GM04504 (cell line): ENCODE results near the gene SLC2A9.

Experiments used
- DNase-seq: peaks from one replicate; pipeline ENCODE4 v3.0.0-alpha.2; 2012; ENCODE audit warnings: low read depth

Gene SLC2A9

DNA sequence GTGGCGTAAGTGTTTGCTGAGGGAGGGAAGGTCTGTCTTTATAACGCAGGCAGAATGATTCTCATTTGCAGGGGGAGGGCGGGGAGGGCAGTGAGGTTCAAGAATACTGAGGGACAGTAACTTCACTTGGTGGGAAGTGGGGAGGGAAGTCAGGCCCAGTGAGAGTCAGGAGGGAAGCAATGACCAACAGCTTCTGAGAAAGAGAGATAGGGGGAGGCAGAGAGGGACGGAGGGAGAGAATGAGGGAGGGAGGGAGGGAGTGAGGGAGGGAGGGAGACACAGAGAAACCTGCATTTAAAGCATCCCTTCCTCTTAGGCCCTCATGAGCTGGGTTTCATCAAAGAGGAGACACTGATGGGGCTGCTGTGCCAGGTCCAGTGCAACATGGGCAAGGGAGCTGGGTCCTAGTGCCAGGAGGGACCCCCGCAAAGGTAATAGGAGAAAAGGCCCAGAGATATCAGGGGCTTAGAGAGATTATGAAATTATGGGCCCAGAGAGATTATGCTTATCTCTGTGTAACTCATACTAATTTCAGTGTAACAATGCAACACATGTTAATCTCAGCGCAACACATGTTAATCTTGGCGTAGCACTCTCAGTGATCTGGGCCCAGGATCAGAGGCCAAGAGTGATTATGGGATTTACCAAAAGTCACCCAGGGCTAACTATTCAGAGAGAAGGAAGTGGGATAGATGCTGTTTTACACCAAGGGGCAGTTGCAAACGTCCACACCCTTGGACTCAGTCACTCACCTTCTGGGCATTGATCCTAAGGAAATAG lies 127.8 kb downstream of the SLC2A9 start:
- DNase-seq = no peak

DNA sequence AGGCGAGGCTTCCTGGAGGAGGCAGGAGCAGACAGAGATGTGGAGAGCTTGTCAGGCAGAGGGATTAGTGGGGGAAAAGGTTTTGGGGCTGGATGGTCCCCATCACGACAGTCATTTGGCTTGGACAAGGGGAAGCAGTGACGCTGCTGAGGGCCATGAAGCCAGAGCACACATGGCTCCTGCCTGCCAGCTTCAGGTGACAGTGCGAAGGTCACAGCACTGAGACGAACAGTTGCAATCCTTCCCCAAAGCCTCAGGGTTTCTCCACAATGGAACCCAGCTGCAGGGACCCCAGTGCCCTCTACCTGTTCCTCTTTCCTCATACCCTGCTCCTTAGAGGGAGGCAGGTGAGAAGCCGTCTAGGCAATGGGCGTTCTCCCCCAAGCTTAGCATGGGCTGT lies 129.6 kb downstream of the SLC2A9 start:
- DNase-seq = no peak

DNA sequence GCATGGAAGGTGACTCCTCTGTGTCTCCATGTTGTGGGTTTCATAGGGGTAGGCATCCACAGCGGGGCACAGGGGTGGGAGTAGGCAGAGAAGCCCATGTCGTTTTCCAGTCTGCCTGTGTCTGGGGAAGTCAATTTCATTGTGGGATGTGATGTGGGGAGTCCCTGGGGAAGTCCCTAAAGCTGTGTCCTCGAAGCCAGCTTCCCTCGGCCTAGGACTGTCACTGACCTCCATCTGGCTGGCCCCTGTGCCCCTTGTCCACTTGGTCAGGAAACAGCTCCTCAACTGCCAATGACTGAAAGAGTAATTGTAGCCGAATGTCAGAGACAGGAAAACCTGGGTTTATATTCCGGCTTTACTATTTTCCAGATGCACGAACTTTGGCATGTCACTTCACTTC lies 130.2 kb downstream of the SLC2A9 start:
- no peak for DNase-seq

DNA sequence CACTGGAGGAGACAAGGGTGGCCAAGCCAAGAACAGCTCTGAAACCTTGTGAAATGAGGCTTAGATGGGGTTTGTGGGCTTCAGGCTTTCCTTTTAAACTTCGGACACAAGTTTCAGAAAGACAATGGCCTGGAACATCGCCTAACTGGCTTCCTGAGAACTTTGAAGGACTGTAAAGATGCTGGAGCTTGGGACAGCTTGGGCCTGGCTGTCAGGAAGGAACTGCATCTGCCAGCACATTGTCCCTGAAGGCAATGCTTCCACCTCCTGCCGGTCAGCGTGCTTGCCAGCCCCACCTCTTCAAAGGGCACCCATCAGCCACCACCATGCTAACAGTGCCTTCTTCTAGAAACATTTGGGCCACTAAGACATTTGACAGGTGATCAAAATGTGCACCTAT lies 132.0 kb downstream of the SLC2A9 start:
- DNase-seq = no peak

DNA sequence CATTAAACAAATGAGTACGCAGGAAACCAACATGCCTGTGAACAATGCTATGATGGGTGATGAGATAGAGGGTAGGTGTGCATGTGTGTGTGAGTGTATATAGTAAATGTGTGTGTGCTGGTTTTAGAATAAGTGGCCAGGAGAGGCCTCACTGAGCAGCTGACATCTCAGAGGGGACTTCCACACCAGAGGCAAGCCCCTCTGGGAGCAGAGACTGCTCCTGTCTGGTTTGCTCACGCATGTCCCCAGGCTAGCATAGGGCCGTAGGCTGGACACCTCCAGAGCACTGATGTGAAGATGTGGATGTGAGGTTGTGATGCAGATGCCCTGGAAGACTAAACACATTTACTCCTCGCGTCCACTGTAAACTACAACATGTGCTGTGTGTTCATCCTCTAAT lies 135.3 kb downstream of the SLC2A9 start:
- DNase-seq = no peak

DNA sequence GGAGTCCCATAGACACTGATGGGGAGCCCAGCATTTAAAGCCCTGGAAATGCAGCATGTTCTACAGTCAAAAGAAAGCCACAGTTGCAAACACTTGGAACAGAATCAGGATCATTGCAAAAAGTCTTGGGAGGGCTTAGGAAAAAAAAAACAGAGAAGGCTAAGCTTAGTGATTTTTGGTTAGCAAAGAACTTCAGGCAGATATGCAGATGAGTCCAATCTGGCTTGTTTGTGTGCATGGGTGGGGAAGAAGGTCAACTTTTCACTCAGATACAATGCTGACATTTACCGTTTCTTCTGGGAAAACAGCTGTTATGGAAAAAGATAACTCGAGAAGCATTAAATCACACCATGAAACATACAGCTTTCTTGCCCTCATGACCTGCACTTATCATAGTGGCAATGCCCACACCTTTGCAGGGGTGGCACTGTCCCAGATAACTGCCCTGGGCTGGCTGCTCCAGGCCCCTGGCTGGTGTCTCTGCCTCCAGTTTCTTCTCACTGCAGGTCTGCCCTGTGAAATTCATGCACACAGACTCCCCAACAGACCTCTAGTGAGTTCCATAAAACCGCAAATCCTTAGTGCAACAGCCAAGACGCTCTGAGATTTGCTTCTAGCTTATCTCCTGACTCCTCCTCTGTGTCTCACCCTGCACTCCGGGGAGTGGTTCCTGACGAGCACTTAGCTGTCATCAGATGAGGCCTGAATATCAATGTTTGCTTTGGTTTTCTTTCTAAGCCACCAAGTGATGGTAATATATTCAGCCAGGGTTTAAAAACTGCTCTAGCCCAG lies 140.7 kb downstream of the SLC2A9 start:
- no peak for DNase-seq

DNA sequence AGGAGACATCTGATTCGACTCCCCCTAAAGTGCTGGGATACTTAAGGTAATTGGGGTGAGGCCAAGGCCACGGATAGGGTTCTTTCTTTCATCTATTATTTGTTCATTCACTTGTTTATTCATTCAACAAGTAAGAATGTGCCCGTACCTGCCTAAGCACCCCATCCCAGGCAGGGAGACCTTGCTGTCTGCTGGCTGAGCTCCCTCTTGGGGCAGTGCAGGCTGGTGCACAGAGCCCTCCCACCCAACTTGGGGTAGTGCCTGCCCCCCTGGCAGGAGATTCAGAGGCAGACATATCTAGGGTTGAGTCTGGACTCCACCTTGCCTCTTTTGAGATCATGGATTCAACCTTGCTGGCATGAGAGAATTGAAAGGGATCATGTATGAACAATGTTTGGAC lies 144.2 kb downstream of the SLC2A9 start:
- no peak for DNase-seq

DNA sequence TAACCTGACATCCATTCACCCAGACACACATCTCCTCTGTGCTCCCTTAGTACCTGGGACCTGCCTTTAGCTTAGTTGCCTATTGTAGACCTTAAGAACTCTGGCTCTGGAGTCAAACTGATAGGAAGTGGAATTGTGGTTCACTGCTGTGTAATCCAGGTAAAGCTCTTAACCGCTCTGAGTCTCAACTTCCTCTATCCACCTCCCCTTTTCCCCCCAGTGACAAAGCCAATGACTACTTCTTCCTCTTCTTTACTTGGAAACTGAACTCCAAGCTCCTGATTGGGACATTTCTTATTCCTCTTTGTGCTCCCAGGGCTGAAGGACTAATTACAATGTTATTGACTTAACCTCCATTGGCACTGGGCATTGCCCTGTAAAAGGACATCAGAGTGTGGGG lies 145.8 kb downstream of the SLC2A9 start:
- DNase-seq = no peak

DNA sequence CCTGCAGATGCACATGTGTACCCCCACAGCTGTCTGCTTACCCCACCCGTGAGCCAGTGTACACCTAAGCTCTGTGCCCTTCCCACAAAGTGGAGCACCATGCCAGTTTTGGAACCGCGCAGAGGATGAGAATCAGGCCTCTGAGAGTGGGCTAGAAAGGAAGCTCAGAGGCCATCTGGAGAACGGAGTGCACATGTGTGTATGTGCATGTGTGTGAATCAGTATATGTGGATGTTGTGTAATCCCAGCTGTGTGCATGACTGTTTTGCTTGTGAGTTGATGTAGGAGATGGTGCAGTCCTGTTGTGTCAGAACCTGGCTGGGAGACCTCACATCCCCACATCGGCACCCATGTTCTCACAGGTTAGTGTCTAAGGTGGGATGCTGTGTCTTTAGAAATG lies 146.9 kb downstream of the SLC2A9 start:
- no peak for DNase-seq

DNA sequence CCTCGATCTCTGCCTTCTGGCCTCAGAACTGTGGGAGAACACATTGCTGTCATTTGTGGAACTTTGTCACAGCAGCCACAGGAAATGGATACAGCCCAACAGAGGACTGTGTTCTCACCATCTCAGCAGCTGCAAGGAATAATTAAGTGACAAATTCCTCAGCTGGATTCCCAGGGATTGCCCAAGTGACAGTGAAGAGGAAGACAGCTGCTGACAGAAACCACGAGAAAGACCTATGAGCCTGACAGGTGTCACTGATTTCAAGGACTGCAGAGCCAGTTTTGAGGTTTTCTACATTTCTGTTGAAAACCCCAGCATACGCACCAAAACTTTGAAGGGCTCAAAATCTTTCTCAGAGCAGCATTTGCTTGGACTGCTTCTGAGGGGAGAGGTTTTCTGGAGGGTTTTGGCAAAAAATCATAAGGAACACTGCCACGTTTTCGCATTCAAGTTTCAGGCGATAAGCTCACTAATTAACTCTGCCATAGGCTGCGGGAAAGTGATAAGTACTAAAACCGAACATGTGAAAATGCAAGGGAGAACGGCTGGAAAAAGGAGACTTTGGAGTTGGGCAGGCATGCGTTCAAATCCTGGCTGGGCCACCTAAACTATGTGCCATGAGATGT lies 151.0 kb downstream of the SLC2A9 start:
- no peak for DNase-seq

DNA sequence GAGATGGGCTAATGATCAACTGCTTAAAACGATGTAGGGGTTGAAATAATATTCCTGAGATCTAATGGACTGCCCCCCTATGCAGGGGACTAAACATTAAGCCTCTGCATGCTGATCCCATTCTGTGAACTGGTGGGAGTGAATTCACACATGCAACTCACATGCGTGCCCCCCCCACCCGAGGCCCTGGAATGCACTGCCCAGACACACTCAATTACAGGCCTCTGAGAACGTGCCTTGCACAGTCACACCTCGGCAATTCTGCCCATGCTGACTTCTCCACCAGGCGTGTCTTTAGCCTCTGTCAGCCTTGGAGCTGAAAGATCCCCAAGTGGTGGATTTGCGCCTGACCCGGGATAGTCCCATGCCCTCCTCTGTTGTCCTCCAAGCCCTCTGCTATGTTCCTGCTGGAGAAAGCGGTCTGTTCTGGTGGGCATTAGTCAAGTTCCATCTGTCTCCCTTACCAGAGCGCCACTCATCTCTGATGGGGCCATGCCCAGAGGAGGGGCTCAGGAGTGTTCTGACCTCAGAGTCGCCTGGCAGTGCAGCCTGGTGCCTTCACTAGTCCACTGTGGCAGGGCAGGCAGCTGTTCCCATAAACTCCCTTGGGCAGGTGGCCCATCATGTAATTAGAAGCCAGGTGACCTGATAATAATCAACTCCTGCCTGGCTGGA lies 153.4 kb downstream of the SLC2A9 start:
- no peak for DNase-seq

DNA sequence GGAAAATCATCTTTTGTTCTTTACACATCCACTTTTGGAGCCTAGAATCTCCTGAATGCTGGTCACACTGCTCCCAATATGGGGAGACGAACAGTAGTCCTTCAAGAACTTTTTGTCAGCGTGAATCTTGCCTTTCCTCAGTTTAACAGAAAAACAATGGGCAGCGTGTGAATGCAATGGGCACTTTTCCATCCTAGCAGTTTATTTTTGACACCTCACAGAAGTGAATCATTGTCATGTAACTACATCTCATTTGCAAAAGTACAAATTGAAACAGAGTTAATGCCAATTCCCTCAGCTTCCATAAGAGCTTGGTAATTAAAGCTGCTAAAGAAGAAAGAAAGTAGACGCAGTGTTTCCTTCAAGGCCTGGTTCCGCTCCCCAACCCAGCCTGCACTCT lies 154.4 kb downstream of the SLC2A9 start:
- DNase-seq = no peak

DNA sequence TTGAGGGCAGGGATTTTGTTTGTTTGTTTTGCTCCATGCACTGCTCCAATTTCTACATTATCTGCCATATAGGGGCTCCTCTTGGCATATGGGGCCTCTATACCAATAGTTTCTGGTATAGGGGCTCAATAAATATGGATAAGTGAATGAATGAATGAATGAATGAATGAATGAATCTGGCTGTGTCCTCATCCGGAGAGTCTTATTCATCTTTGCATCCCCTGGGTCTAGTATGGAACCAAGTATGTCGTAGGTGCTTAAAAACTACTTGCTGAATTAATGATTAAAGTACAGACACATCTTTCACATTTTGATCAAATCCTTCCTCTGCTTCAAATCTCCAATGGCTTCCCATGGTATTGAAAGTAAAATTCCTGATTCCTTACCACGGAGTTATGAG lies 159.7 kb downstream of the SLC2A9 start:
- no peak for DNase-seq

DNA sequence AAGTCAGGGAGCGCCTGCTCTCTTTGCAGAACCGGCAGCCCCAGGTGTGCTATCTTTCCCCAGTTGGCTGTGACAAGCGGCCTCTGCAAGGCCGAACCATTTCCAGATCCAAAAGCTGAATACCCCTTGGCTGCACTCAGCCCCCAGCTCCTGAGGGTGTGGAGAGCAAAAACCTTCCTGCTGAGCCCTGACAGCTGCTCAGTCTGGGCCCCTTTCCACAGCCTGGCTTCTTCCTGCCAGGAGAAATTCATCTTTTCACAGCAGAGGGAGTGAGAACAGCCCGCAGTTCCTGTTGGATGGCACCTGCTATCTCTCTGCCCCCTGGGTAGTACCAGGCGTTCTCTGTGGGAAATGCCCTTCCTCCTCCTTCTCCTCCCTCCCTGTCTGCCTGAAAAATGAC lies 161.5 kb downstream of the SLC2A9 start:
- no peak for DNase-seq

DNA sequence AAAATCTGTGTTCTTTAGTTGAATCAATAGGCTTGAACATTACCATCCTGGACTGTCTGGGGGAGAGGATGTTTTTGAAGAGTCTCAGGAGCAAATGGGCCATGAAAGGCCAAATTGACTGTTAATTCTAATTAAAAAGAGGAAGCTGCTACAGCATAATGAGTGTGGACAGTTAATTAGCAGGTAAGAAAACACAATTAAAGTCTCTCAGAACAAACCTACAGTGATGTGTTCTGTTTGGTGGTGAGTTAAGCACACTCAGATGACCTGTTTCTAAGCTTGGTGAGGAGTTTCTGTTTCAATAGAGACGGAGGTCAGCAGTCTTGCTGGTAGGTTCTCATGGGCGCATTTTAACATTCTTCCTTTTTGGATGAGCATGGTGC lies 171.8 kb downstream of the SLC2A9 start:
- no peak for DNase-seq

DNA sequence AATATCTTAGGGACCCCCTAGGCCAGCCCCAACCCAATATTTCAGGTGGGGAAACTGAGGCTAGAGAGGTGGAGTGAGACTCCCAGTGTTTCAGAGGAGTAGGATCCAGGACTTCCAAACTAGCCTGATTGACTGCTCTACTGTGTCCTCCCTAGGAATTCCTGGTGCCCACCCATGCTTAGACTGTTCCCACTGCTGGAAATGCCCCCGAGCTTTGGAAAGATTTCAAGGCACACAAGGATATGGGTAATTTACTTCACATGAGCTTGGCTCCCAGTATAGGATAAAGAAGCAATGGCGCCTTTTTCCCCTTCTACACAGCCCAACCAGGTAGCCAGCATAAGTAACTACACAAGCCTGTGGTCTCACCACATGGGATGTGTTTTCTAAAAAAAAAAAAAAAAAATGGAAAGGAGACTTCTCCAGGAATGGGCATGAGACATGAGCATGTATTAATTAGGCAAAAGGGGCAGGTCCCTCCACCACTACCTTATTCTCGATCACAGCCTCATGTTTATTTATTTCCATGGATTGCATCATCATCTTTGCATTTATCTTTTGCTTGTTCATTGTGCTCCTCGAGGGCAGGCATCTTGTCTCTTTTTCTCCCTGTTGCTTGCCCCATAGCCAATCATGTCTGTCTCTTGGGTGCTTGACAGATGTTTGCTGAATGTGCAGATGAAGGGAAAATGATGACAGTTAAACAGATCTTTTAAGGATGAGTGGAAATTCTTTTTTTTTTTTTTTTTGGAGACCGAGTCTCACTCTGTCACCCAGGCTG lies 173.1 kb downstream of the SLC2A9 start:
- no peak for DNase-seq

DNA sequence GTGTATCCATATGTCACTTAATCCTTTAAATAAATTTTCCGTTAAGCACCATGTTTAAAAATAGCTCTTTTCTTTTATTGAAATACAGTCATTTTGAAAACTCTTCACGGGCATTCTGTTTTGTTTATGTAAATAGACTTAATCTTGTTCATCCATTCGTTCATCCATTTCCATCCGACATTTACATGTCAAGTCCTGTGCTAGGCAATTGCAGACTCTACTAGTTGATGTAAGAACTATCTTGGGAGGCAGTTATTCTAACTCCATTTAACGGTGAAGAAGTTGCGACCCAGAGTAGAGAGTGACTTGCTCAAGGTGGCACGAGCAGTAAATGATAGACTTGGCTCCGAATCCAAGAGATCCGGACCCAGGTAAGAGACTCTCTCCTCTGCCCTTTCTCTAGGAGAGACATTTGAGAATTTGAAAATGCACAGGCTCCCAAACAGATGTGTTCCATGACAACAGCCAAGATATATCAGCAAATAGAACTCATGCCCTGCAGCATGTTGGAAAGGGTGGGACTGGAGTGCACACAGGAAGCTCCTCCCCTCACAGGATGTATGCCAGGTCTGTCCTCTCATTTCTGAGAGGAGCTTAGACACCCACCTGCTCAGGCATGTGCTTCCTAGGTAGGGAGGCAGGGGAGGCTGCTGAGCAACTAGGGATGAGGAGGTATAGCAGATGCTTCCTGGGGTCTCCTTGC lies 175.4 kb downstream of the SLC2A9 start:
- no peak for DNase-seq

DNA sequence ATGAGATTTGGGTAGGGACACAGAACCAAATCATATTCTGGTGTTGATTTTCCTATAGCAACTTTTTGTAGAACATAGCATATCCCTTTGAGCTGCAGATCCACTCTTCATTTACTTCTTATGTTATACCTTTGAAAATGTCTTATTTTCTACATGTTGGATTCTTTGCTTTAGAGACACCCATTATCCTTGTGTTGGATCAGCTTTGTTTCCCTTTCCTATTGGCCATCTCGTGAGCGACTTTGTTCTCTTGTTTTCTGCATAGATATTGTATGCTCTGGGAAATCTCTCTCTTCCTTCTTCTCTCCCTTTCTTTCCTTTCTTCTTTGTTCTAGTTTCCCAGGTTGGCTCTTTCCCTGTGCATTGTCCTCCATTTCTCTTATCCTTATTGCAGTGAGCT lies 180.2 kb downstream of the SLC2A9 start:
- no peak for DNase-seq

DNA sequence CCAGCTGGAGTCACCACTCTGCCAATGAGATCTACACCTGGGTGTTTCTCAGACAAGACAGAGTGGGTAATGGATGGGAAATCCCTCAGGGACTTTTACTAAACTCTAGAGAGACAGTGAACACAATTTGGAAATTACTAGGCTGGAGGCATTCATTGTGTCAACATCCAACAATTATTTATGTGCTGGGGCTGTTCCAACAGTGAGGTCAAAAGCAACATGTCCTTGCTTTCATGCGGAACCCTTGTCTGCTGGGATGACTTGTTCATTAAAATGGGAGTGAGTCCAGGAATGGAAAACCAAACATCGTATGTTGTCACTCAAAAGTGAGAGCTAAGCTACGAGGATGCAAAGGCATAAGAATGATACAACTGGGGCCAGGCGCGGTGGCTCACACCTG lies 185.9 kb downstream of the SLC2A9 start:
- no peak for DNase-seq

DNA sequence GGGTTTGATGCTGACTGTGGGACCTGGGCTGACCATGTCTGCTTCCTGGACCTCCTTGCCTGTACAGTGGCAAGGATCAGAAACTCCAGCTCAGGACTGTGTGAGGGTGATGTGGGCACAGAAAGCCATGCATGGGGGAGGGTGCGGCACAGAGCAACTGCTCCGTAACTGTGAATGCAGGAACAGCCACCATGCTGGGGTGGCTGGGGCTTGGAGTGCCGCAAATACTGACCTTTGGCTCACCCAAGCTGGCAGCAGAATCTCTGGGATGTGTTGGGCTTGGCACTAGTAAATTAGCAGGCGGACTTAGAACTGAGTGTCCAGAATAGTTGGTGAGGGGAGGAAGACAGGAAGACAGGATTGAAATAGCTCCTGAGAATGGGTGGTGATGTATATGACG lies 187.9 kb downstream of the SLC2A9 start:
- DNase-seq = no peak

DNA sequence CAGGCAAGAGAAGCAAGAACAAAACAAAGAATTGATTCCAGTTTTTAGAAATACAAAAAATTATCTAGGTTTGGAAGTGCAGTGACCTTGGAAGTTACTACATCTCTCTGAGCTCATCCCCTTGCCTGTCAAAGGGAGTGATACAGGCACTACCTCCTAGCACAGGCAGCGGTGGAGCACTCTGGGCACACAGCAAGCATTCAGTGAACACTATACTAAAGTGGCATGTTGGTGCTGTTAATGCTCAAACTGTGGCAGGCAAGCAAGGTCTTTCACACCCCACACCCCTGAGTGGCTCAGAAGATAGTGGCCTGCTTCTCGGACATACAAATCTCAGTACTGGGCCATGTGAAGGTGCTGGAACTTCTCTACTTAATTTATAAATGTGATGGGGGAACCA lies 188.7 kb downstream of the SLC2A9 start:
- no peak for DNase-seq
